ENCODE data around the gene INPPL1.
"Not testable (repeated sequence)": the region's sequence is repeated elsewhere in the genome, so short reads cannot be mapped to it uniquely, and the experiment has no call there.

DNA sequence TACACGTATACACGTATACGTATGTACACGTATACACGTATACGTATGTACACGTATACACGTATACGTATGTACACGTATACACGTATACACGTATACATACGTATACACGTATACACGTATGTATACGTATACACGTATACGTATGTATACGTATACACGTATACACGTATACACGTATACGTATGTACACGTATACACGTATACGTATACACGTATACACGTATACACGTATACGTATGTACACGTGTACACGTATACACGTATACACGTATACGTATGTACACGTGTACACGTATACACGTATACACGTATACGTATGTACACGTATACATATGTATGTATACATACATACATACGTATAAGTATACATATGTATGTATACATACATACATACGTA, 23.1 kb upstream of the INPPL1 start:
- not testable (repeated sequence) for TF ChIP-seq POLR2A (IDR thresholded peaks at IDR 0.05)
- TF ChIP-seq, protein P1, sequence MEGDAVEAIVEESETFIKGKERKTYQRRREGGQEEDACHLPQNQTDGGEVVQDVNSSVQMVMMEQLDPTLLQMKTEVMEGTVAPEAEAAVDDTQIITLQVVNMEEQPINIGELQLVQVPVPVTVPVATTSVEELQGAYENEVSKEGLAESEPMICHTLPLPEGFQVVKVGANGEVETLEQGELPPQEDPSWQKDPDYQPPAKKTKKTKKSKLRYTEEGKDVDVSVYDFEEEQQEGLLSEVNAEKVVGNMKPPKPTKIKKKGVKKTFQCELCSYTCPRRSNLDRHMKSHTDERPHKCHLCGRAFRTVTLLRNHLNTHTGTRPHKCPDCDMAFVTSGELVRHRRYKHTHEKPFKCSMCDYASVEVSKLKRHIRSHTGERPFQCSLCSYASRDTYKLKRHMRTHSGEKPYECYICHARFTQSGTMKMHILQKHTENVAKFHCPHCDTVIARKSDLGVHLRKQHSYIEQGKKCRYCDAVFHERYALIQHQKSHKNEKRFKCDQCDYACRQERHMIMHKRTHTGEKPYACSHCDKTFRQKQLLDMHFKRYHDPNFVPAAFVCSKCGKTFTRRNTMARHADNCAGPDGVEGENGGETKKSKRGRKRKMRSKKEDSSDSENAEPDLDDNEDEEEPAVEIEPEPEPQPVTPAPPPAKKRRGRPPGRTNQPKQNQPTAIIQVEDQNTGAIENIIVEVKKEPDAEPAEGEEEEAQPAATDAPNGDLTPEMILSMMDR (IDR thresholded peaks at IDR 0.05) = not testable (repeated sequence)
